Neural crest cell (in vitro differentiated cells): ENCODE data around the gene RD3L. TPM values are rescaled to one million over a fixed set of nuclear protein-coding genes. Genes with fewer than 3 reads are reported as not detected.
A peak's percentile ranks its signal among the peaks of the same experiment; 100 is the strongest.

Experiments
- DNase-seq: peaks from one replicate; pipeline ENCODE4 v3.0.0; 2021; ENCODE audit warnings: low read depth, mixed read lengths, low spot score
- H3K27ac Mint-ChIP-seq: one replicate; pipeline ENCODE4 v1.8.0; 2021; ENCODE audit warnings: mild to moderate bottlenecking, mixed read lengths; ENCODE audit not compliant: unreplicated experiment
- H3K27me3 Mint-ChIP-seq: 2 replicates; pipeline ENCODE4 v1.8.0; 2021; ENCODE audit warnings: low read depth, mild to moderate bottlenecking, mixed read lengths
- H3K36me3 Mint-ChIP-seq: 2 replicates; pipeline ENCODE4 v1.8.0; 2021; ENCODE audit warnings: low read depth, mild to moderate bottlenecking, mixed read lengths
- H3K4me1 Mint-ChIP-seq: 2 replicates; pipeline ENCODE4 v1.8.0; 2021; ENCODE audit warnings: mixed read lengths
- H3K4me3 Mint-ChIP-seq: one replicate; pipeline ENCODE4 v1.8.0; 2021; ENCODE audit warnings: mild to moderate bottlenecking, mixed read lengths
- H3K9me3 Mint-ChIP-seq: 2 replicates; pipeline ENCODE4 v1.8.0; 2021; ENCODE audit warnings: mixed read lengths
- CTCF ChIP-seq: fragments of 200-600 bp; sonication (generic); conservative IDR thresholded peaks from 2 replicates; pipeline ENCODE4 v1.5.0; 2021; ENCODE audit warnings: antibody characterized with exemption, mild to moderate bottlenecking
- total RNA-seq: library from RNA; stranded (reverse); gene quantifications from 2 replicates; pipeline ENCODE4 v1.2.1, GENCODE V29; 2021

Gene RD3L
- total RNA-seq, 1 donor from 2014 or later: not detected

GRCh38 chr14:103899316-103899715 lies 43.0 kb downstream of the RD3L start:
- no peak overlapping the region for H3K27ac Mint-ChIP-seq
- peaks cover 3% of the 10 kb centered on the region for H3K36me3 Mint-ChIP-seq
- H3K4me1 Mint-ChIP-seq: no peaks in the 10 kb centered on the region
- H3K9me3 Mint-ChIP-seq: peaks cover 4% of the 10 kb centered on the region
- H3K4me3 Mint-ChIP-seq: no peak overlapping the region
- TF ChIP-seq CTCF: no peak
- no peak for DNase-seq
- no peaks in the 10 kb centered on the region for H3K27me3 Mint-ChIP-seq

- Mint-ChIP-seq H3K9me3 (peaks cover 4% of the 10 kb centered on the region), H3K4me3 (no peak overlapping the region), H3K27ac (no peak overlapping the region)
These were observed 43.6 kb downstream of the RD3L start for GRCh38 chr14:103898711-103899110.

GRCh38 chr14:103898204-103898603 lies 44.1 kb downstream of the RD3L start:
- Mint-ChIP-seq H3K27ac (peak overlapping the region; percentile 28), H3K36me3 (peaks cover 3% of the 10 kb centered on the region), H3K4me3 (no peak overlapping the region), H3K27me3 (no peaks in the 10 kb centered on the region), H3K9me3 (peaks cover 4% of the 10 kb centered on the region), H3K4me1 (no peaks in the 10 kb centered on the region)
- no peak for TF ChIP-seq CTCF
- DNase-seq: no peak

More at GRCh38 chr14:103898711-103899110, 43.6 kb downstream of the RD3L start:
- Mint-ChIP-seq H3K4me1 (no peaks in the 10 kb centered on the region), H3K27me3 (no peaks in the 10 kb centered on the region), H3K36me3 (peaks cover 3% of the 10 kb centered on the region)
- no peak for DNase-seq
- TF ChIP-seq CTCF: no peak

- Mint-ChIP-seq H3K27me3 (no peaks in the 10 kb centered on the region), H3K9me3 (peaks cover 4% of the 10 kb centered on the region), H3K4me3 (no peak overlapping the region), H3K27ac (peak overlapping the region; percentile 28), H3K4me1 (no peaks in the 10 kb centered on the region), H3K36me3 (peaks cover 3% of the 10 kb centered on the region)
- no peak for TF ChIP-seq CTCF
- DNase-seq: no peak
These were observed 45.0 kb downstream of the RD3L start for GRCh38 chr14:103897075-103897947.

- H3K27me3 Mint-ChIP-seq: no peaks in the 10 kb centered on the region
- TF ChIP-seq CTCF: no peak
These were observed 45.8 kb downstream of the RD3L start for GRCh38 chr14:103896578-103896977.

More at GRCh38 chr14:103896578-103896977, 45.8 kb downstream of the RD3L start:
- DNase-seq: no peak
- no peak overlapping the region for H3K4me3 Mint-ChIP-seq
- H3K4me1 Mint-ChIP-seq: no peaks in the 10 kb centered on the region
- peaks cover 3% of the 10 kb centered on the region for H3K36me3 Mint-ChIP-seq
- peaks cover 4% of the 10 kb centered on the region for H3K9me3 Mint-ChIP-seq
- no peak overlapping the region for H3K27ac Mint-ChIP-seq
